NCI-H1092 (cell line): ENCODE measurements around the gene EPOP.
A peak's percentile ranks its signal among the peaks of the same experiment; 100 is the strongest.

ENCODE experiments used
- DNase-seq: peaks from one replicate; lab custom pipeline; 2025; lab: John Stamatoyannopoulos, UW

EPOP gene

GRCh38 chr17:38674749-38675615, at the start of gene EPOP:
TSS of gene EPOP (minus strand) at chr17:38674957. CDS start at chr17:38674495, 462 bp downstream.
- DNase-seq = peak; percentile 73

- no peak for DNase-seq
These were observed 47.0 kb upstream of the EPOP start for GRCh38 chr17:38721802-38722201.

GRCh38 chr17:38720941-38721340, 46.2 kb upstream of the EPOP start:
- no peak for DNase-seq

- DNase-seq = no peak
These were observed 45.3 kb upstream of the EPOP start for GRCh38 chr17:38719943-38720641.

GRCh38 chr17:38719289-38719942, 44.7 kb upstream of the EPOP start:
- DNase-seq = no peak

- DNase-seq = no peak
These were observed 42.5 kb upstream of the EPOP start for GRCh38 chr17:38717139-38717745.

- DNase-seq = no peak
These were observed 41.7 kb upstream of the EPOP start for GRCh38 chr17:38716368-38717005.

GRCh38 chr17:38715216-38715943, 40.6 kb upstream of the EPOP start:
- no peak for DNase-seq

GRCh38 chr17:38713456-38714075, 38.8 kb upstream of the EPOP start:
- DNase-seq = no peak

- DNase-seq = no peak
These were observed 37.8 kb upstream of the EPOP start for GRCh38 chr17:38712593-38712992.

- no peak for DNase-seq
These were observed 37.2 kb upstream of the EPOP start for GRCh38 chr17:38711792-38712571.

- no peak for DNase-seq
These were observed 36.2 kb upstream of the EPOP start for GRCh38 chr17:38710985-38711384.

GRCh38 chr17:38710604-38710962, 35.8 kb upstream of the EPOP start:
- no peak for DNase-seq

- no peak for DNase-seq
These were observed 35.3 kb upstream of the EPOP start for GRCh38 chr17:38709864-38710603.

- DNase-seq = no peak
These were observed 34.5 kb upstream of the EPOP start for GRCh38 chr17:38709104-38709820.

GRCh38 chr17:38707678-38708351, 33.1 kb upstream of the EPOP start:
- DNase-seq = no peak

- DNase-seq = no peak
These were observed 31.9 kb upstream of the EPOP start for GRCh38 chr17:38706505-38707216.
